HG03354 (cell line): ENCODE measurements around the gene KCNMA1.

Source experiments
- ATAC-seq: cut with Tn5 transposase; IDR thresholded peaks from one replicate; pipeline ENCODE4 v1.9.1; 2021; ENCODE audit warnings: mild to moderate bottlenecking; ENCODE audit not compliant: unreplicated experiment, poor library complexity, severe bottlenecking

The KCNMA1 gene

DNA sequence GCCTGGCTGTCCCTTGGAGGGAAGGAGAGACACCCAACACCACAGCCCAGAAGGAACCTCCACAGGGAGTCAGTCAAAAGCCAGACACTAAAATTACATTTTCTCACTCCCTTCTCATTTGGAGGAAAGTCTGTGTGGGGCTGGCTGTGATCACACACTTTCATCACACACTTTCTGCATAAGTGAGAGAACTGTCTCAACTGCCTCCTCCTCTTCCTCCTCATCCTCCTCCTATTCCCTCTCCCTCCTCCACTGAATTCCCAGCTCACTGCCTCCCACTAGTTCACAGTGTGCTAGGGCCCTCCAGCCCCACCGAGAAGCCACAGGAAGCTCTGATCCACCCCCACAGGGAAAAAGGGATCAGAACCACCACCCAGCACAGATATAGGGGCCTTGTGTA lies 91.6 kb downstream of the KCNMA1 start:
- no peak for ATAC-seq

DNA sequence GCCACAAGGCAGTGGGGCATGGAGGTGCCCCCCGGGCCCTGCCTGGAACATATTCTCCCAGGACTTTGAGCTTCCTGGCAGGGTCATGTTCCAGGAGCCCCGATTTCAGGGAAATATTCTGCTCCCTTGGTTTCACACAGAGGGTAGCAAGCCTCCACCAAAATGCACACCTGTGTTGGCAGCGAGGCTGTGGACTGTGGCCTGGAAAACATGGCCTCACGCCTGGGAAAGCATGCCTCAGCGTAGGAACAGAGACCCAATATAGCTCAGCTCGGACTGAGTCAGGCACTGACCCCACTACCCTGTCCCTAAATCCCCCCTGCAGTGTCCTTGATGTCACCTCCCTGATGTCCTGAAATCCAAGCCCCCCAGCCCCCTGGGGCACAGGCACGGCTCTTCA lies 92.0 kb downstream of the KCNMA1 start:
- ATAC-seq: no peak

DNA sequence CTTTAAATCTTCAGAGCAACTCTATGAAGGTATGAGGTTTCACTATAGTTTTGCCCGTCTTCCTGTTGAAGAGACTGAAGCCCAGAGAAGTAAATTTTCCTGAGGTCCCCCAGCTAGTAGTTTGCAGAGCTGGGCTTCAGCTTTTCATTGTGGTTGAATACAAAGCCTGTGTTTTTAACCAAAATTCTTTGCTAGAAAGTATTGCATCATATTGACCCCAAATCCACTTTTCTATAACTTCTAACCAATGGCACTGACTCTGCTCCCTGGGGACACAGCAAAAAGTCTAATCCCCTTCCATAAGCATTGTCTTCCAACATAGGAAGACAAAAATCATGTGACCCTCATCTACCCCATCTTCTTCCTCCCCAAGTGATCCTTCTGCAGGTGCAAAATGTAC lies 93.0 kb downstream of the KCNMA1 start:
- ATAC-seq: no peak

DNA sequence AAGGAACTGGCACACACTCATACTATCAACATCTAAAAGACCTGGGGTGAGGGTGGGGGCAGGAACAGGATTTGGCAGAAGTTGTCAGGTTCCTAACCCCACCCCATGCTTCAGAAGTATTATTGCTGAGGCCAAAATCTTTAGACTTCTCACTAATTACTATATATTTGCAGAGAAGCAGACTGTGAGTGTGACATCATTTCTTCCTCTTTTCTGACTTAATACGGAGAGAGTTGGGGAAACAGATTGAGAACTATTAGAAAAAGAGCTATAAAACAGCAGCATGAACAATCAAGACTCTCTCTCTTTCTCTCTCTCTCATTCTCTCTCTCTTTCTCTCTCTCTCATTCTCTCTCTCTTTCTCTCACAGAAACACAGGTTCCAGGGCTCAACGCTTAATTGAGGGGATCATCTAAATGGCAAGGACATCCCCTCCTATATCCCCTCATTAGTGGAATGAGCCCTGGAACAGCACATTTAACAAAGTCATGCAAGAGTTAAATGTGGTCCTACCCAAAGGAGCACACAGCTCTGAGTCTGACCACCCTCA lies 94.8 kb downstream of the KCNMA1 start:
- ATAC-seq: no peak

DNA sequence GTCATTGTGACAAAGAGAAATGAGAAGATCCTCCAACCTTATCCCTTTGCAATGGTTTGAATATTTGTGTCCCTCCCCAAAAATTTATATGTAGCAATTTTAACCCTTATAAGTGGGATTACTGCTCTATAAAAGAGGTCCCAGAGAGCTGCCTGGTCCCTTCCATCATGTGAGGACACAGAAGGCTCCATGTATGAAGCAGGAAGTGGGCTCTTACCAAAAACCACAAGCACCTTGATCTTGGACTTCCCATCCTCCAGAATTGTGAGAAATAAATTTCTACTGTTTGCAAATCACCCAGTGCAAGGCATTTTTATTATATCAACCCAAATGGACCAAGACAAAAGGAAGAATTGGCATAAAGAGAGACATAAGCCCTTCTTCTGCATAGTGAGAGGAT lies 95.7 kb downstream of the KCNMA1 start:
- no peak for ATAC-seq

DNA sequence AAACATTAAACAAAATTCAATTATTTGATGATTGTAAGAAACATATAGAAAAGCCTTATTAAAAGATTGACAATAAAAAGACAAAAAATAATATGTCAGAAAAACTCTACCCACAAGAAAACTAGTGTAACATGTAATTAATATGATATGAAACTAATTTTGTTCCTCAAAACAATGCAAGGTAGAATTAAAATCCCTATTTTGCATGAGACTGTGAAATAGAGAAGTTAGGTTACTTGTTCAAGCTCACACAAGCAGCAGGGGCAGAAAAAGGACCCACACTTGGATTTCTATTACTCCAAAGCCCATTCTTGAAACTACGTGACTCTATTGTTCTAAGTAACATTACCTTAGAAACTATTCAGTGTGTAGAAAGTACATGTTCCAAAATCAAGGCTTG lies 96.4 kb downstream of the KCNMA1 start:
- no peak for ATAC-seq

DNA sequence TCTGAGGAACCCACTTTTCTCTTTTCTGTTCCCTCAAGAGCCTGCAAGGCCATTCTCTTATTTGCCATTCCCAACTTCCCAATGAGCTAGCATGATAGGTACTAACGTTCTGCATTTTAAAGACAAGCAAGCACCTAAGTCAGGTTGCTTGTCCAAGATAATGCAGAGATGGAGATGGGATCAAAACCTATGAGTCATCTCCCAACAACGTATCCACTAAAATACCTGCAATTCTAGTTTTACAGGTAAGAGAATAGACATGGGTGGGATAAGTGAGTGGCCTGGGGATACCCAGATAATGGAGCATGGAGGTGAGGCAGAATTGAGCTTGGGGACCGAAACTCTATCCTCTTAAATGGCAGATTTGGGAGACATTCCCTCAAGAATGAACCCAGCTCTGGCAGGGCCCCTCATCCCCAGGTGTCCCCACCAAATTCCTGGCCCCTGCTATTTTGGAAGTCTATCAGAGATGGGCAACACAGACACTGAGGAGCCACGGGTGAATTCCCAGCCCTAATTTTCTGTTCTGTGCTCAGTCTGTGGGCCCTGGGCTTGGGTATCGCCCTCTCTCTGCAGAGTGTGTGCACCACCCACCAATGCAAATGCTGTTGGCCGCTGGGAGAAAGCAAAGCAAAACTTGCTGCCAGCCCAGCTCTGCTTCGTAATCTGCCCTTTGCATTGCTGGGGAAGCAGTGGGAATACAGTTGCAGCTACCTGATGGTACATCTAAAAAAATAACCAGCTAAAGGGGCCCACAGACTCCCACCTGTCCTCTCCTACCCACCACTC lies 98.3 kb downstream of the KCNMA1 start:
- no peak for ATAC-seq

DNA sequence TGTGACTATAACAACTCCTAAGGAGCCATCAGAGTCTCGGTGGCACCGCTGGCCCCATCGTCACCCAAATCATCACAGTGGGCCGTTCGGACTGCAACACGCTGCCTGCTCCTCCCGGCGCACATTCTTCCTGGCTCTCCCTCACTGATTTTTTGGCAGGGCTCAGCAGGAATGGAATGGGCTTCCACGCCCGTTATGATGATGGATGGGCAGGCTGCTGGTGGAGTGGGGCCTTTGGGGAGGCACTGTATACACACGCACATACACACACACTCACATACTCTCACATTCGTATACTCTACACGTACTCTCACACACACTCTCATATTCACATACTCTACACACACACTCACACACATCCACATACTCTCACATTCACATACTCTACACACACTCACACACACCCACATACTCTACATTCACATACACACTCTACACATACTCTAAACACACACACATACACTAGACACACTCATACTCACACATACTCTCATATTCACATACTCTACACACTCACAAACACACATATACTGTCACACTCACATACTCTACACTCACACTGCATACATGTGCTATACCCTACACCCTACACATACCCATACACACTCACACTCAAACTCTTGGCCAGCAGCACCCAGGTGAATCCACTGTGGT lies 99.8 kb downstream of the KCNMA1 start:
- ATAC-seq: no peak

DNA sequence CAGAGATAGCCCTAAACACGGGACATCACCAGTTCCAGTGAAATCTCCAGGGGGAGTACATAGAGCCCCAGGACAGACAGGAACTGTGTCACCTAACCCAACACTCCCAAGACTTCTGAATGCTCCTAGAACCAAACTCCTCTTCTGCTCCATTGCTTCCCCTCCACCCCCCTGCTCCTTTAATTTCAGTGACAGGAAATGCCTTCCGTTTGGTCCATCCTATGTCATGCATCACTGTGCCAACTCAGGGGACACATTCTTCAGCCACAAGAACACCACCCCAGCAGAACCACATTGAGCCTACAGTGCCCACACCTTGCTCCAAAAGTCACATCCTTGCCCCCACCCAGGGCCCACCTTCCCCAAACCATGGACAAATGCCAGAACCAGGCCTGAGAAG lies 100.5 kb downstream of the KCNMA1 start:
- no peak for ATAC-seq

DNA sequence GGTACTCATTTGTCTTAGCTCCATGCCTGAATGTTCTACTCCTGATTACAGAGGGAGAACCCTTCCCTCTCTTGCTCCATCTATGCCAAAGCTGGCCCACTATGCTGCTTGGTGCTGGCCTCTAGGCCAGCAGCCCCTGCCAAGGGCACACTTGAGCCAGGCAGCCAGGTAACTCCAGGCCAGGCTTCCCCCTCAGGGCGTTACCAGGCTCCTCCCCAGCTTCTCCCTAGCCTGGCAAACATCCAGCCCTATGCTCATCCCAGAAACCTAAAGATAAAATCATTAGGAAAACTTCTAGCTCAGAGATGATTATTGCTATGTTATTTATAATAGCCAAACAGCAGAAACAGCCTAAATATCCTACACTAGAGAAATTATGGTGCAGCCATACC lies 103.7 kb downstream of the KCNMA1 start:
- ATAC-seq: no peak

DNA sequence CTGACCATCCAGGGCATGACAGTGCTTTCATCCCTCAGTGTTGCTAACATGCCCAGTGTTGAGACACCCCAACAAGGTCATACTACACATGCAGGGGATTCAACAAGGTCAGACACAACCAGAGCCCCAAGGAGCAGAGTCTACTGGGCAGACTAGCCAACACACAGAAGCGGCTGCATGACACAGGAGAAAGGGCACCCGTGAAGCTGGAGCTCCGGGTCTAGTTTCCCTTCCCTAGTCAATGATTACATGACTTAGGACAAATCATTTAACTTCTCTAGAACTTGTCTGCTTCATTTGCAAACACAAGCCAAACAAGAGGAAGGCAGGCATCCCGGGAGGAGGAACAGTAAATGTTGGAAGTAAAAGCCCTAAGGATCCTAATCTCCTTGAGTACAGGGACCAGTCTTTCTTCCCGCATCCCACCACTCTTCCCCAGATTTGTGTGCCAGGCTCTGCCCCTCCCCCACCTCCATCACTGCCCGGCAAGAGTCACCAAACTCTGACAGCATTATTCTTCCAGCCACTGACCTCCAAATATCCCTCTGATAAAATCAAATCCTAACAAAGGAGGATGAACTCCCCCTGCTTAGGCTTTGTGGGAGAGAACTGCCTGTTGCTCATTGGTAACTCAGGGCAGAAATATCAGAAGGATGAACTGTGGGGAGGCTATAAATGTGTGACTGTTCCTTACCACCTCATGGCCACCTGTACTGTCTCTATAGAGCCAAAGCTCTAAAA lies 104.3 kb downstream of the KCNMA1 start:
- no peak for ATAC-seq

DNA sequence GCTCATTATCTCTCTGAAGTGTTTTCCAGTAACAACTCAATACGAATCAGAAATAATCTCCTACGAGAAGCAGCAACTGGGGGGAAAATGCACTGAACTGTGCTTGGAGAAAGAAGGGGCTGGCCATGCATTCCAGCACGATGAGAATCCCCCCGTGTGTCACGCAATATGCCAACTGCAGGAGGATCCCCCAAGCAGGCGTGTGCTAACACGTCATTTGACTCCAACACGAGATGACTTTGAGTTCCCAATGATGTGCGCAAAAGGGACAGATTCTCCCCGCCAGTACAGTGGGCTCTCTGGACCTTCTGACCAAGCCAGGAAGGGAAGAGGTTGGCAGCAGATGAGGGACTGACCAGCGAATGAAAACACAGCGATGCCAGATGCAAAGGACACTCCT lies 105.5 kb downstream of the KCNMA1 start:
- ATAC-seq: no peak

DNA sequence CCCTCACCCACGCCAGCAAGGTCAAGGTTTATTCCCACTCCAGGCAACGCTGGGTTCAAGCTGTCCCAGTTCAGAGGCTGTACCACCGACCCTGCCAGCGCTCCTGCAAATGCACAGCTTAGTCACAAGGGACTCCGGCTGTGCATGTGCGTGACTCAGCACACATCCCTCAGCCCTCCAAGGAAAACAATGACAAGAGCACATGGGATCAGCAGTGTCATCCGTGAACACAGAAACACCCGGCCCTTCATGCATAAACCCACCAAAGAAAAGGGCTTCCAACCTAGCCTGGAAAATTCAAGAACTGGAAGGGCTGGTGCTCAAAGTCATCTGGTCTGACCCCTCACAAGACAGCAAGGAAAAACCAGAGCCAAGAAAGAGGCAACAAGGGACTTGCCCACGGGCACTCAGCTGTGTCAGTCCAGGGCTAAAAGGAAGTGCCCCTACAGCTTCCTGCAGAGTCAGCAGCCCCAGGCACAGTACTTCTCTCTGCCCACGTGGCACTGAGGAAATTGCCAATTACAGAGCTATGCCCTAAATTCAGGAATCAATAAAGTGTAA lies 106.1 kb downstream of the KCNMA1 start:
- no peak for ATAC-seq

DNA sequence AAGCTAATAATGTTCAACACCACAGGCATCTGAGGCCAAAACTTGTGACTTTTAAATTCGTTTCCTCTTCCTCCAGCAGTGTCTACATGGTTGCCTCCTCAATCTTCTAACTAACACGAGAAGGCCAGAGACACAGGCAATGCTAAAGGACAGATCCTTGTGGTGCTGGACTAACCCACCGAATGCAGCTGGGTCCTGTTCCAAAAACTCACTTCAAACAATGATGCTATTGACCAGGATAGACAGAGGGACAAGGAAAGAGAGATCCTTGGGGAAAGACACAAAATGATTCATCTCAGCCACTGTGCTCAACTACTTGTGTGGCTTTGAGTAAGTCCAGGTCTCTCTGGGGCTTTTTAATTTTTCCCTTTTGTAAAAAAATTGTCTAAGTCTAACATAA lies 107.6 kb downstream of the KCNMA1 start:
- ATAC-seq: no peak

DNA sequence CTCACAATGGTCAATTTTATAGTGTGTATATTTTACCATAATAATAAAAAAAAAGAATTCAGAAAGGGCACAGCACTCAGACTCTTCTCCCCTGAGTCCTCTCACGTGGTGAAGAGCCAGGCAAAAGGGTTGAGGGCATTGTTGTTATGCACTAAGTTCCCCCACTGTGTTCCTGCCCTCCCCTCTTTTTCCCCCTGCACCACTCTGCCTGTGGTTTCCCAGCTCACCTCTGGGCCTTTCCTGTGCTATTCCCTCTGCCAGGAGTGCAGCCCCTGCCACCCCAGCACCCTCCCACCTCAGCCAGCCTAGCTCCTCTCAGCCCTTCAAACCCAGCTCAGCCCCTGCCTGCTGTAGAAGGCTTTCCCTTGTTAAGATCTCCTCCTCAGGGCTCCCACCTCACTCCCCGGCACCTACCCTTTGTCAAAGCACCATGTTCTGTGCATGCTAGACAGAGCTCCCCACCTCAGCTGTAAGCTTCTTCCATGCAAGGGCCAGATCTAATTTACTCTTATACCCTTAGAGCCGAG lies 108.5 kb downstream of the KCNMA1 start:
- no peak for ATAC-seq

DNA sequence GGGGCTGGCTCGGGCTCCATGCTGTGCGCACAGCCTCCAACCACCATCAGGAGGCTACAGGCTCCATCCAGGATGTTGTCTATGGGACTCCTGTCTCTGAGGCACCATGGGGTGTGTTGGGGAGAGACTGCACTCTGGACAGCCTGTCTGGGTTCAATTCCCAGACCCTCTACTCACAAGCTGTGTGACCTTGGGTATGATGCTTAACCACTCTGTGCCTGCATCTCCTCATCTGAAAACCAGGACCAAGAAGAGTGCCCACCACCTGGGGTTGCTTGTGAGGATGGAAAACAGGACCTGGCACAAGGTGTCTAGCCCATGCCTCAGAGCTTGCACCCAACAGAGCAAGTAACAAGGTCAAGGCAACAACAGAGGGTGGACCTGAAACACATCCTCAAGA lies 109.8 kb downstream of the KCNMA1 start:
- ATAC-seq: no peak

DNA sequence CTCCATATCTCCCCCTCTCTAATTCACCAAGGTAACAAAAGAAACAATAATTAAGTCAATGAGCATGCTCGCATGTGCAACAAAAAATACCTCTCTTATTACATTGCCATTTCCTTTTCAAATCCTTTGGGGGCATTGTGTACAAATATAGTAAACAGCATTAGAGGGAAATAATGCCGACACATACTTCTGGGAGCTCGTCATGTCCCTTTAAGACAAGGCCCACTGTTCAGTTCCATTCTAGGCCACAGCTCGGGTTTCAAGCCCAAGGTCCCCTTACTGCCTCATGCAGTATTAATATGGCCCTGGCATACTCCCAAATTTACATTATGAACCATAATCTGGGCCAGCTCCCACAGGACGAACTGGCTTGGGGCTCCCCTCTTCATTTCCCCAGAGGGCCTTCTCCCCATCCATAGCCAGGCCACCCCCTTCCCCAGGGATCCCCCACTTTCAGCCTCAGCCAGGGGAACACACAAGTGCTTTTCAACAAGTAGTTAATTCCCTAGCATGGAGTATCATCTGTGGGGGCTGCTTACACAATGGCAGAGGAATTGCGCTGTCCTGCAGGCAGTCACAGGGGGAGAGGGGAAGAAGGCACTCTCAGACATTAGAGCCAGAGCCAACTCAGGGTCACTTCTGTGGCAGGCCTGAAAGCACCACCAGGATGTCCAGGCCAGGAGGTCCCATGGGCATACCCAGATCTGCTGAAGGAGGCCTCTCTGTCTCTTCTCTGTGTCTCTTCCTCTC lies 110.6 kb downstream of the KCNMA1 start:
- no peak for ATAC-seq

DNA sequence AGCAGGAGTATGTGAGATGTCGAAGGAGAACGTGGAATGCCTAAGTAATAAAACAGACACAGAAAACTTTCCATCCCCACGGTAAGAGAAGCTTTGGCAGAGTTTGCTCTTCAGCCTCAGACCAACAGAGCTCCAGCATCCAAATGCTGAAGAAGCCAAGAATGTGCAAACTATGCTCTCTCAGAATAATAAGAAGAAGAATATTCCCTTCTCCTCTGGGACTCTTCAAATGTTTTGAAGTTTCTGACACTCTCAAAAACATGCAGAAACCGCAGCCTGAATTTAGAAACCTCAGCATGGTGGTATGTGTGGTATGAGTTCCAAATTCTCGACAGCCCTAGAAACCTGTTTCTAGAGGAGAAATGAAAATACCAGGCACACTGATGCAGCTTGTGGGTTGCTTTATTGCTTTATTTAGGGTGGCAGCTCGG lies 113.3 kb downstream of the KCNMA1 start:
- no peak for ATAC-seq

DNA sequence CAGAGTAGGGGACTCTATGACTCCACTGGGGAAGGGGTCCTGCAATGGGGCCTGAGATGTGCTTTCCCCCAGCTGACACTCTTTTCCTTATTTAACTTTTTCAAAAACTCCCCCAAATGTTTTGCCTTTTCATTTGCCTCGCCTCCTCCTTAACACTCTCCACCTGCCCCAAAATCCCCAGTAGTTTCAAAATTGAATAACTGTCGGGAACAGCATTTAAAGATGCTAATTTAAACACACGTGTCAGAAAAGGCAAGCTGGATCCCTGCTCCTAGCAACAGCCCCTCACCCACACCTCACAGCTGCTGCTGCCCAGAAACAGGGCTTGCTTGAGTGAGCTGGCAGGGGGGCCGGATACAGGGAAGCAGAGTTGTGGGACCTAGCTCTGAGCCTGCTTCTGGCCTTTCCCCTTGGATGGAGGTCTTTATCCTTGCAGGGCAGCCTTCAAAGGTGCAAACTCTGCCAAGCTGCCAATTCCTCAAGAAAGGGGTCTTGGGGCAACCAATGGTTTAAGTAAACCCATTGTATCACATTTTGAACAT lies 115.3 kb downstream of the KCNMA1 start:
- no peak for ATAC-seq
